Measurements from ENCODE around the gene SPACA7.
"Not testable (repeated sequence)": the region's sequence is repeated elsewhere in the genome, so short reads cannot be mapped to it uniquely, and the experiment has no call there.

SPACA7 gene

DNA sequence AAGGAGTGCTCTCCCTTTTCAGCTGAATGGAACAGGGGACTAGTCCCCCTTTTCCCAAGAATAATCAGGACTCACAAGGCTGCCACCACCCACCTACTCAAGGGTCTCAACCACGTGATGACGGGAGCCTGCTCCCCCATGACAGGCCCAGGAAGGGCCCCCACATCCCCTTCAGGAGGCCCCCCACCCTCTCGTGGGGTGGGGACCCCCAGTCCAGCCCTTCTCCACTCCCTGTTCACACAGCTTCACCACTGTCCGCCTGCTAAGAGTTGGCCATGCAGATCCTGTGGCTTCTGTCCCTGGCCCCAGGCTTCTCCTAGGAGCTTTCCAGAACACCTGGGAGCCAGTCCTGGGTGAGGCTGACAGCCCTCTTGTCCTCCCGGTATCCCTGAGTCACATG lies 56.6 kb downstream of the SPACA7 start:
- DNase-seq = not testable (repeated sequence)

DNA sequence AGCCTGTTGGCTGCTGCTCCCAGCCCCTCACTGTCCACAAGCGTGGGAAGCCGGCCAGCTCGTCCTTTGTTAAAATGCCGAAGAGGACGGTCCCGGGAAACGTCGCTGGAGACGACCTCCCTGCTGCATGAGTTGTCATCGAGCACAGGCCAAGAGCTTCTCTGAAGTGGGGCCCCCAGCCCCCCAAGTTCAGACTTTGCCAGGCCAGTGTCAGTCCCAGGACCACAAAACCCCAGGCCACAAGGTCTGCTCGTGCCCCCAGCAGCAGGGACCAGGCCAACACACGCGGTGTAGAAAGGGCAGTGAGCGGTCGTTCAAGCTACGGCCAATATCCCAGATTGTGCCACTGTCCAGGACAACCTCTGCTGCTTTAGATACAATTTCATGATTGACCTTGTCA lies 57.4 kb downstream of the SPACA7 start:
- DNase-seq = not testable (repeated sequence)

DNA sequence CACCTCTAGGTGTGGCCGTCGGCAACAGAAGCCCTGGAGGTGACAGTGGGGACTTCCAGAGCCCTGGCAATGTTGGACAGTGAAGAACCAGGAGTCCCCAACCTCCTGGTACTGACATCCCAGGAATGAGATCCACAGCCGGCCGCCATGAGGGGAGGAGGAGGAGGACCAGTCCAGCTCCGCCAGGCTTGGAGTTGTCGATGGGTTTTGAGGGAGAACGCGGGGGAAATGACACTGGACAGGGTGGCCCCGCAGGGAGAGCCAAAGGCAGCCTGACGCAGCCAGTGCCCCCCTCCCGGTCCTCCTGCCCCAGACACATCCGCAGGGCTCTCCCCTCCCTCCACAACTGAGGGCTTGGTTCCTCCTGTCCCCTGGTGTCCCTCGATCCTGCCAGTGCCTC lies 57.9 kb downstream of the SPACA7 start:
- DNase-seq = no peak

DNA sequence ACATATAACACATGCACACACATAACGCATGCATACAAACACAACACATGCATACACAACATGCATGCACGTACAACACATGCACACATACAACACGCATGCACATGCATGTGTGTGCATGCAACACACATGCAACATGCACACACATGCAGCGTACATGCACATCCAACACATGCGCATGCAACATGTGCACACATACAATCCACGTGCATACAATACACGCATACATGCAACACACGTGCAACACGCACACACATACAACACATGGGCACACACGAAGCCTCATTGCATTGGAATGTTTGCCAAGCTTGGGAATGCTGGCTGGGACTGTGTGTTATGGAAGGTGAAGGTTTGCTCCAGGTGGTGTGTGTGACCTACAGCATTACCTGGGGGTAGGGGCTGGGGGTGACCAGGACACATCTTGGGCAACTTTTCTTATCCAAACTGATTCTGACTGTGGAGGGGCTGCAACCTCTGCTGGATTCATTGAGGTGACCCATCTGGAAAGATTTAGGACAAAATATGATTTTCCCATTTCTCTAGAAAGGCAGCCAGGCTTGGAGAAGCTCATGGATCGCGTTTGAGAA lies 58.9 kb downstream of the SPACA7 start:
- no peak for DNase-seq

DNA sequence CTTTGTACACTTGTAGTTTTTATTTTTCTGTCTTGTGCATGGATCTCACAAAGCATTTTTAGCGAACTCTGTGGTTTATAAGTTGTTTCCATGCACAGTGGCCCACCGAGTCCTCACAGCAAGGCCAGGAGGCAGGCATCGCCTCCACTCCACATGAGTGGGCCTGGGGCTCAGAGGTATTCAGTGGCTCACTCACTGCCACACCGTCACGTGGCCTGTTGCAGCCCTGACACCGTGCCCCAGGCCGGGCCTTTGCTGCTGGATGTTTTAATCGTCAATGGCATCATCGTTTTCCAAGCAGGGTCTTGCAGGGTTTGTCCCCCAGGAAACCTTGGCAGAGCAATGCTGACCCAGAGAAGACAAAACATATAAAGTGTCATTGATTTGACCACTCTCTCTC lies 59.8 kb downstream of the SPACA7 start:
- no peak for DNase-seq

DNA sequence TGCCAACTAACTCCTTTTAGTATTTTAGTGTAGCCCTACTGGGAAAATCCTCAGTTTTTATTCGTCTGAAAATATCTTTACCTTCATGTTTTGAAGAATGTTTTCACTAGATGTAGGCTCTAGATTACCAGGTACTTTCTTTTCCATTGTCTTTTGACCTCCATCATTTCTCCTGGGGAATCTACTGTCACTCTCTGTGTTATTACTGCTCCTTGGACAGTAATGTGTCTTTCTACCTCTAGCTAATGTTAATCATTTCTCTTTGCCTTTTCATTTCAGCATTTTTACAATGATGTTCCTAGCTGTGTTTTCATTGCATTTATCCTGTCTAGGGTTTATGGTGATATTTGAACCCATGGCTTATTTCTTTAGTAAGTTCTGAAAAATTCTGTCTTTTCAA lies 61.9 kb downstream of the SPACA7 start:
- no peak for DNase-seq

DNA sequence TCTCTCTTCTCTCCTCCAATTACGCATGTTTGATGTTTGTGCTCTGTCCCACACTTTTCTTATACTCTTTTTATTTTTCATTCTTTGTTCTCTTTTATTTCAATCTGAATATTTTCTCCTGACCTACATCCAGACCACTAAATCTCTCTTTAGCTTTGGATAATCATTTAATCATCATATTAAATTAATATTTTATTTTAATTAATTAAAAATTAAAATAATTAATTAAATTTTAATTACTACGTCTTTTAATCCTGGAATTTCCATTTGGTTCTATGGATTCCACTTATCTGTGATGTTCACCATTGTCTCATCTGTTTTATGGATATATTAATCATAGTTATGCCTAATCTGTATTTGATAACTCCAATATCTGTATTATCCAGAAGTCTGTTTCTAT lies 62.4 kb downstream of the SPACA7 start:
- no peak for DNase-seq

DNA sequence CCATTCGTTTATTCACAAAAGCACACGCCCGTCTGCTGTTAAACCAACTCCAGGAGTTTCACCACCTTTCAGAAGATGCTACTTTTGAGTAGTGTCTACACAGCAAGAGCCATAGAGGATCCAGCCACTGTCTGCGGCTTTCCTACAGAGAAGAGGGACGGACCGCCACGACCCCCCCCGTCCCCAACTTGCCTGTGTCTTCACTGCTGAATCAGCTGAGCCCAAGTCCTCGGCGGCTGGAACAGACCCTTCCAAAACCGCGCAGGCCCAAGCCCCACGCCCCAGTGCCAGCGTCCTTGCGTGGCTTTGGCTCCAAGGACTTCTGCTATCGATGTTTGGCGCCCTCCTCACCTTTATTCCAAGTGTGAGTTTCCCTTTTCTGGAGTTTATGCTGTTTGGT lies 65.1 kb downstream of the SPACA7 start:
- no peak for DNase-seq

DNA sequence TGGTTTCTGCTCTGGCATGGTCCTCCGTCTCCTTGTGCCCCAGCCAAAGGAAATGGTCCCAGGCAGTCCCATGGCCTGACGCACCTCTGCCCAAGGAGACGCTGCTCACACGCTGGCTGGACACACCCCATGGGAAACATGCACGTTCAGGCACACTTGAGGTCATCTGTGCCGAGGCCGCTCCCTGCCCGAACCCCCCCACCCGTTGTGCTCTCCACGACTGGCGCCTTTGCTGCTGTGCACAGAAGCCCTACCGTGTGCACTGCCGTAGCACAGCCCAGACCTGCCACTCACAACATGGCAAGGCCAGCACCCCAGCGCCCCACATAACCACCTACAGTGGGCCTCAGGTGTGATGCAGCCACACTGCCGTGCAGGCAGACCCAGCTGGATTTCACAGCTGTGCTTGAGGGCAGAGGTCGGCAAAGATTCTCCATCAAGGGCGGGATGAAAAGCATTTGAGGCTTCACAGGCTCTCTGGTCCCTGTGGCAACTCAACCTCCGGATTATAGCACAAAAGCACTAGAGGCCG lies 65.7 kb downstream of the SPACA7 start:
- no peak for DNase-seq

DNA sequence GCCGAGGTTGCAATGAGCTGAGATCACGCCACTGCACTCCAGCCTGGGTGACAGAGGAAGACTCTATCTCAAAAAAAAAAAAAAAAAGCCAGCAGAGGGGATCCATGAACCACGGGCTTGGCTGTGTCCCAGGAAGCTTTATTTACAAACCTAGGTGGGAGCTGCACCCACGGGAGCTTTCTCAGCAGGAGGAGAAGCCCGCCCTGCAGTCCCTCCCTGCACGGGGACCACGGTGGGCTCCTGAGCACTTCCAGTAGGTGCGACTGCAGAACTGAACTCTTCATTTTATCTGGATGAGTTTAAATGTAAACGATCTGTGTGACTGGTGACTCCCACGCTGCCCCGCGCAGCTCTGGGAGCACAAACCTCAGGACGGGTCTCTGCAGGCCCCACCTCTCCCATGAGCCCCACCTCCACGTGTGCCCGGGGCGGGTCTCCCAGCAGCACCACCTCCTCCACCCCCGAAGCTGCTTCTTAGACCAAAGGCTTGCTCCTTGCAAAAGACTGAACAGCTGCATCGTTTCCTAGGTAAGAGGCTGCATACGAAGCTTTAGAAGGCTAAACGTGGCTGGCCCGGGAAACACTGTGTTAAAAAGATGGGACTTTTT lies 66.4 kb downstream of the SPACA7 start:
- DNase-seq = no peak

DNA sequence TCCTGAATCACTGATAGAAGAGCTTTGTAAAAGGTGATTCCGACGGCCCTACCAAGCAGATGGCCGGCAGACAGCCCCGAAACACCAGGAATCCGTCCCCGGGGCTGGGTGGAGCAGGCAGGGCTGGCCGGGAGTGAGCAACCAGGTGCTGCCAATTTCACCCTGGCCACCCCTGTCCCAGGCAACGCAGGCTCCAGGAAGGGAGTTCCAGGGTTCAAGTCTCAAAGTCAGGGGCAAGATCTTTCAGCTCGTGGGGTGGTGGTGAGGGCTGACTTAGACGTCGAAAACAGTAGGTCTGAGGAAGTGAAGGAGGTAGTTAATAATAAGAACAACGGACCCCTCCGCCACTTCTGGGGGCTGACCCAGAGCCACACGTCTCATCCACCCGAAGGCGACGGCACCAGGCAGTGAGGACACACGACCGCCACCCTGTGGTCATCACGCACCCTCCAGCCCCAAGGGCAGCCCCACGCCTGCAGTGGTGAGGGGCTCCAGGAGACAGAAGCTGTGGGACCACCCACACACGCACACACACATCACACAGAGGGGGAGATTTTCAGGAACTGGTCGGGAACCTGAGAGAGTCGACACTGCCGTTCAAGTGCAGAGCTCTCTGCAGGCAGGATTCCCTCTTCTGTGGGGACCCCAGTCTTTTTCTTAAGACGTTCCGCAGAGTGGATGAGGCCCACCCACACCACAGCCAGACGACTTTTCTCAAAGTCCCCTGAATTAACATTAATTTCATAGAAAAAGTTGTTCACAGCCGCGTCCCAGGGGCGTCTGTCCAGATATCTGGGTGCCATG lies 67.2 kb downstream of the SPACA7 start:
- no peak for DNase-seq

DNA sequence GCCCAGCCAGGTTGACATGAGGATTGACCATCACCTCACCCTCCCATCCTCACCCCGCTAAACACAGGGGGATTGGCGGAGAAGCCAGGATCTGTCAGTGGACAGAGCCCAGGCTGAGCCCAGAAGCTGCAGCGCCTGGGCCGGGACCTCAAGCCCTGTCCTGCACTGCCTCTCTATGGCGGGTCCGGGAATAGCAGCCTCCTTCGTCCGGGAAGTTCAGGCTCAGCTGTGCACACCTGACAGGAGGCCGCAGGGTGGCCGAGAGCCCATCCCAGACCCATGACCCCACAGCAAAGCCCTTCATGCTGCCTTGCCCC lies 67.8 kb downstream of the SPACA7 start:
- peak; percentile 67 for DNase-seq

DNA sequence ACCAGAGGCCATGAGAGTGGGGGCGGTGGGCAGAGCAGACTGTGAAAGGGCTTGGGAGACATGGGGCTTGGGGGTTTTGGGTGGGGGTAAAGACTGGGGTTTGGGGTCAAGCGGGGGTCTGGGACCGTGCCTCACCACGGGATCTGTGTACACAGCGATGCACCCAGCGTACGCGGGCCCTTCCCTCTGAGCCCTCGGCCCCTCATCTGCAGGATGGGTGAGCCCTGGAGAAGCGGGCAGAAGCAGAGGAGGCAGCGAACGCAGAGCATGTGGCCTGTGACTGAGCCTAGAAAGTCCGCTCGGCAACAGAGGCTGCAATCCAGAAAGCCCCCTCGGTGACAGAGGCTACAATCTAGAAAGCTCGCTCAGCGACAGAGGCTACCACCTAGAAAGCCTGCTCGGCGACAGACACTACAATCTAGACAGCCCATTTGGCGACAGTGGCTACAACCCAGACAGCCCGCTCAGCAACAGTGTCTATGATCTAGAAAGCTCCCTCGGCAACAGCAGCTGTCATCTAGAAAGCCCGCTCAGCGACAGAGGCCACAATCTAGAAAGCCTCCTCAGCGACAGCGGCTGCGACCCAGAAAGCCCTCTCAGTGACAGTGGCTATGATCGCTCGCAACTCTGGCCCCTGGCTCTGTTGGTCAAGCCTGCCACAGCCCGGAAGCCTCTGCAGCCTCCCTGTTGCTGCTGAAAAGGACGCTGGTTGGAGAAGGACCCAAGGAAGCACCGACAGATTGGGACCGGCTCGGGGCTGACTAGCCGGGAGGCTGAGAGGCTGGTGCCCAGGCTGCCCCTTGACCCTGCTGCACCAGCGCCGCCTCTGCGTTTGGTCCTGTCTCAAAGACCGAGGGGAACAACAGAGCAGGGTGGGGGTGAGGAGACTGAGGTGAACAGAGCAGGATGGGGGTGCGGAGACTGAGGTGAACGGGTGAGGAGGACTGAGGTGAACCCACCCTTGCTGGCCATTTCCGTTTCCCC lies 68.6 kb downstream of the SPACA7 start:
- no peak for DNase-seq

DNA sequence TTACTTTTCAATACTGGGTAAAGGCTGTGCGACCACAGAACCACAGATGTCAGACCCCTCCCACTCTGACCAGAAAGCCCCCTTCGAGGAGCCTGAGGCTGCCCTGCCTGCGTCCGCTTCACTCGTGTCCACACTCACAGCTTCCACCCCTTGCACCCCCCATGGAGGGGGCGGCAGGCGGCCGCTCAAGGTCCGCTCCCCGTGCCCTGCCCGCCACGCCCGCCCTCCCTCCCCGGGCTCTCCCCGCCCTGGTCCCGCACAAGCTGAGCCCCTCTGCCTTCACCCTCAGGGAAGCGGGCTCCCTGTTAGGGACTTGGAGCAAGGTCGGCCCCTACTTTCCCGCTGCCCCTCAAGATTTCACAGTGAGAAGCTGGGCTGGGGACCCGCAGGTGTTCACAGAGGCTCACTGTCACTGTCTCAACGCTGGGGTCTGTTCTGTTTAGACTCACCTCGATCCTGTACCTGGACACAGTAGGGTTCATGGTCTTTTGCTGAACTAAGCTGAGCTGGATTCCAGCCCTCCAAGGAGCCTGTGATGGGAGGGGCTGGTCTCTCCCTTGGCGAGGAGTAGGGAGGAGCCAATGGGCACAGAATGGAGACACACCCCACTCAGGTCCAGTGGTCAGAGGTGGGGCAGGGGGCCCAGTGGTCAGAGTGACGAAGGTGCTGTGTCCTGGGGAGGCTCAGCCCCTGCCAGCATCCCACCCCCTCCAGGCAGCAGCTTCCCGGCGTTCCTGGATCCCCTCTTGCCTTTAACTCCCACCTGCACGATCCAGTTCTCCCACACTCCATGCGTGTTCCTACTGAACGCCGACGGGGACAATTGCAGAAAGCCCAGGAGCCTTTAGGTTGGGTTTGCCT lies 69.5 kb downstream of the SPACA7 start:
- no peak for DNase-seq

DNA sequence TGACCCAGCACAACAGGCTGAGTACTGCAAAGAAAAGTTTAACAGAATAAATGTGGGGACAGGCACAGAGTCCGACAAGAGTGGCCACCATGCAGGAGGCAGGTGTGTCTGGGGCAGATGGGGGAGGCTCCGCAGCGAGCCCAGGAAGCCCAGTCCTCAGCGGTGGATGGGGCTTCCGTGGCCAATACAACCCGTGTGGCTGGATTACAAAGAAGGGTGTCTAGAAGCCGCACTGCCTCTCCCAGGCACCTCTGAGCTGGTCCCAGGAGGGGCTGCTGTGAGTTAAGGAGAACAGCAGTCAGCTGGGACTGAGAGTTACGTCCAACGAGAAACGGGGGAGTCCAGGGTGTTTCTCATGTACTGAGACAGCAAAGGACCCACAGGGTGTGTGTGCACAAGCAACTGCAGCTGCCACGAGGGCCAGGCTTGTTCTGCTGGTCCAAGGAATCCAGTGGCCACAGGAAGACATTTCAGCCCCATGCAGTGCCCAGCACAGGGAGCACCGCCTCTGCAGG lies 70.2 kb downstream of the SPACA7 start:
- no peak for DNase-seq

DNA sequence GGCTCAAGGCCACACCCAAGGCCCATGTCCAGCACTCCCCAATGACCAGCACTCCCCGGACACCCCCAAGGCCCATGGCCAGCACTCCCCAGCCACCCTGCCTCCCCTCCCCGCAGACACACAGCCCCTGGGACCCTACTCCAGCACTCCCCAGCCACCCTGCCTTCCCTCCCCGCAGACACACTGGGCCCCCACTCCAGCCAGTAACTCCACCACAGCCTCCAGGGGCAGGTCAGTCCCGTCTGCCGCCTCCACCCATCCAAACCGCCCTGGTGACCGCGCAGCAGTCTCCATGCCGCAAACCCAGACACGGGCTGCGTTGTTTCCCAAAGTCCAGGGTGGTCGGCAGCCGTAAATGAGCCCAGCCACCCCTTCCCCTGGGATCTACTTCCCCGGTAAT lies 70.7 kb downstream of the SPACA7 start:
- no peak for DNase-seq

DNA sequence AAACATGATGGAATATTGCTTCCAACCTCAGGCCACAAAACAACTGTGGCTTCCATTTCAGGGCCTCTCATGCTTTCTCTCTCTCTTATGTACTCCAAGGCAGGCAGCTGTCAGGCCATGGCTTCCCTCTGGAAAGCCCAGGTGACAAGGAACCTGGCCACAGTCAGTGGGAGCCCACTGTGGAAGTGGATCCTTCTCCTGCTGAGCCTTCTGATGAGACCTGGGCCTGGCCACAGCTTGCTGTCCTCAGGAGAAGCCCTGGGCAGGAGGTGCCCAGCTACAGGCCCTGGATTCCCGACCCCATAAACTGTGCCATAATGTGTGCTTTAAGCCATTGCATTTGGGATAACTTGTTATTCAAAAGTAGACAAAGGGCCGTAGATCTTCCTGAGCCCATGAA lies 71.2 kb downstream of the SPACA7 start:
- no peak for DNase-seq

DNA sequence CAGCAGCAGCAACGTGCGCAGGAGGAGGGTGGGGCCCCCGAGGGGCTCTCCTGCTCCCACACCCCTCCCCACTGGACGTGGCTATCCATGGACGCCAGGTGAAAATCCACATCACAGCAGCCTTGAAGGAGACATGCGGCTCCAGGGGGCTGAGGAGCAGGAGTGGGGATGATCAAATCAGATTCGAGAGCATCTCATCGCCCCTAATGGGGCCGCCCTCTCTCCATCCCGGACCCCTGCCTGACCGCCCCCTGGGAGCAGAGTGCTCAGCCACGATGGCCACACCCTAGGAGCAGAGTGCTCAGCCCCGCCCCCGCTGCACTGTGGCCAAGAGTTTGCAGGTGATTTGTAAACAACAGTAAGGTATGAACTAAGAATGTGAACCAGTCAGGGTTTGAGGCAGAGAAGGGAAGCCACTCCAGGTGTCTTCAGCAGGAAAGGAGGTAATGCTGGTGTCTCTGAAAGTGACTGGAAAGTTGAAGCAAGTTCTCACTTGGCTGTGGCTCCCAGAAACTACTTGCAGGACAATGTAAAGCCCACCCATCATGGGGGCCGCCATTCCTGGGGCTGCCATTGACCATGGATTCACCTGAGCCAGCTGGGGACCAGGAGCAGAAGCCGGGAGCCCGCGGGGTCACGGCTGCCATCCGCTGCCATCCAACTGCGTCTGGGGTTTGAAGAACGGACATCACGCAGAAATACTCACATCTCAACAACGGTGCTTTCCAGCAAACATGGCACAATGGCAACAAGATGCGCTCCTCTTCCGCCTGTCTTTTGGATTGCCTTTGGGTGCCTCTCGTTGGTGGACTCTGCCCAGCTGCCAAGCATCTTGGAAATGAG lies 71.8 kb downstream of the SPACA7 start:
- DNase-seq = no peak

DNA sequence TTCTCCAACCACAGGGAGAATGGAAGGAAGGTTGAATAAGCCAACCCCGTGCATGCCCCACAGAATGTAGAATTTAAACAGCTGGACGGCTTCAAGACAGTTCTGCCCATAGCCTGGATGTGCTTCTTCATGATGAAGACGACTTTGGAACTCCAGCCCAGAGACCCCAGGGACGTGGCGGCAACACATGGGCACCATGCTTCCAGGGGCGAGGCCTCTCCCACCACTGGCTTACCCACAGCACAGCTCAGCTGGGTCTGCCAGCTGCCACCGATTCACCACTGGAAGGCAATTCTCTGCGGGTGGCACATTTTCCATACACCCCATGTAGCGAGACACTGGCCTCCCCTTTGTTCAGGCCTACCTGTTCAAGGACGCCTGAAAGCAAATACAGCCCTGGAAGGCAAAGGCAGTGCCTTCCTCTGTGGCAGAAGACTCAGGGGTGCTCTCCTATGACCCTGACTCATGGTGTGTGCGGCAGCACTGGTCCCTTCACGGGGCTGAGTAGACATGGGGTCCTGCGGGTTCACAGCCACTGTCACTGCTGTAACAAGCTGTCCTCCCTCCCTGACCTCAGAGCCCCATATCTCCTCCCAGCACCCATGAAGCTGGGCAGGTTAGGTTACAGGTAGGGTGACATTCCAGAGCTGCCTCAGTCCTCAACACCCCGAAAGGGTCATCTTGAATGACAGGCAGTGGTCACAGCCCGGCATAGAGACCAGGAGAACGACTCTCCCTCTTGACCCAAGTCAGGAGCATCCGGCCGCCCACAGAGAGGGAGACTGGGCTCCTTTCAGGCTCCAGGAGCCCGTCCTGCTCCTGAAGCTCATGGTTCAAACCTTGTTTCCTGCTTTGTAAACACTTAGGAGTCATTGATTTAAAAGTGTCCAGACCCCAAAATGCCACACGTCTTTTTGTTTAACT lies 72.7 kb downstream of the SPACA7 start:
- DNase-seq = no peak

DNA sequence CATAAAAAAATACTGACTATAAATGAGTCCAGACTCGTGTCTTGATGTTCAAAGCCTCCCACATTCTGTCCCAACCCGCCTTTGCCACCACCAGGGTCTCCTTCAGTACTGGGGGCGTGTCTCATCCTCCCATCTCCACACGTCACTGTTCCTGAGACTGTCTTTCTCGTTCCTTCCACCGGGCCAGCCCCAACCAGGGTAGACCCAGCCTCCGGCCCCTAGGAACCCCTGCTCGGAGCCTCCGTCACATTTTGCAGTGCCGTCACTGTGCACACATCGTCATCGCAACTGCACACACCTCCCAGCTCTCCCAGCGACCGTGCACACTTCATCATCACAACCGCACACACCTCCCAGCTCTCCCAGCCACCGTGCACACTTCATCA lies 73.4 kb downstream of the SPACA7 start:
- DNase-seq = no peak

Measured in RPMI8226 (cell line).